ENCODE data around the gene STRN4.

- TF ChIP-seq CTCF (IDR thresholded peaks at IDR 0.05; ENCODE audit: insufficient read depth, low read length, poor library complexity, severe bottlenecking), result no peak
- TF ChIP-seq EZH2phosphoT487 (conservative IDR thresholded peaks at IDR 0.05; ENCODE audit: low read length), result no peak
Observed at GRCh38 chr19:46733690-46734292, 12.5 kb downstream of the STRN4 start.

All from SU-DHL-6 (cell line).